Retinal pigment epithelial cell (primary cell): ENCODE results near the gene OR2S2.

Source experiments
- DNase-seq: peaks from one replicate; pipeline ENCODE4 v3.0.0-alpha.2; 2010; ENCODE audit warnings: low read depth
- H3K4me3 ChIP-seq: 2 replicates; pipeline ENCODE4 v1.5.1; 2011; ENCODE audit warnings: mild to moderate bottlenecking, low read length, control low read depth, moderate library complexity
- CTCF ChIP-seq: conservative IDR thresholded peaks from 2 replicates; pipeline ENCODE4 v1.5.1; 2011; ENCODE audit warnings: low read depth, low read length, control low read depth, inconsistent platforms

OR2S2 gene

DNA sequence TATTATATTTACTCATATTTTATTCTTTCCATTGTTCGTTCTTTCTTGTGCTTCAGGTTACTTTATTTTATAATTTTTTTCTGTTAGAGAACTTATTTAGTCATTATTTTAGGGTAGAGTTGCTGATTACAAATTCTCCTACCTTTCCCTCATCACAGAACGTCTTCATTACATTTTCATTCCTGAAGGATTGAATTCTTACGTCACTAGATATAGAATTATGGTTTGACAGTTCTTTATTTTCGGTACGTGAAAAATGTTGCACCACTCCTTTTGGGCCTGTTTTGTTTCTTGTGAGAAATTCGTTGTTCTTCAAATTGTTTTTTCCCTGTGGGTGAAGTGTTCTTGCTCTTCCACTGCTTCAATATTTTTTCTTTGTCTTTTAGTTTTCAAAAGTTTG, 20.8 kb upstream of the OR2S2 start:
- DNase-seq = no peak
- no peak overlapping the region for H3K4me3 ChIP-seq
- no peak for TF ChIP-seq CTCF

DNA sequence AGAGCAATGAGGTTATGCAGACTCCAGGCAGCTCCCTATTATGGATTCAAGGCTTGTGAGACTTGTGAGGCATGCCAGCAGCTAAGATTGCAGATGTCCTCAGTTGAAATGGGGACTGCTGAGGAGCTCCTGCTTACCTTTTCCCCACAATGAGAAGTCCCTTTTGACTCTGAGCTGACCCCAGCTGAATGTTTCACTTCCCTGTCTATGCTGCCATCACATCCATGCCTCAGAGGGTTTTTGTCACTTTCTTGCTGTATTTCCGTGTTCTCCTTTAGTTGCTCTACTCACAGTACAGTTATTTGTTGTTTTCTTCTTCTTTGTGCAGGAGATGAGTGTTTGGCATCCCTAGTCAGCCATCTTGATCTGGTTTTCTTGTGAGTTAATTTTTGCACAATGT, 18.8 kb upstream of the OR2S2 start:
- no peak for DNase-seq
- TF ChIP-seq CTCF = no peak
- H3K4me3 ChIP-seq = no peak overlapping the region

- no peak for DNase-seq
- H3K4me3 ChIP-seq = no peak overlapping the region
- TF ChIP-seq CTCF = no peak
Measured at GRCh38 chr9:35974800-35975199, 16.8 kb upstream of the OR2S2 start.

DNA sequence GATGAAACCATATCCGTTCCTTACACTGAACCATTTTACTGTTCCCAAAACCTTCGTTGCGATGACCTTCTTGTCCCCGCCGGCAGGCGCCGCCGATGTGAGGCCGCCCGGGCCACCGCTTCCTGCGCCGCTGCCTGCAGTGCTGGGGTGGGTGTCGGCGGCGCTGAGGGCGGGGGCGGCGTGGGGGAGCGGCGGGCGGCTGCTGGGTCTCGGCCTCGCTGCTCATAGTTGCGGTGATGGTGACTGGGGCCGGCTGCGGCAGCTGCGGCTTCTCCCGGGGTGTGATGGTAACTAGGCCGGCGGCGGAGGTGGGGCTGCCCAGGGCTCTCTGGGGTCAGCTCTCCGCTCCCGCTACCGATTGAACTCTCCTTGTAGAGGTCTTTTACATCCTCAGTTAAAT, 14.1 kb upstream of the OR2S2 start:
- no peak overlapping the region for H3K4me3 ChIP-seq
- DNase-seq = no peak
- no peak for TF ChIP-seq CTCF

GRCh38 chr9:35967042-35967441, 9.1 kb upstream of the OR2S2 start:
- no peak for TF ChIP-seq CTCF
- DNase-seq = no peak
- no peak overlapping the region for H3K4me3 ChIP-seq

GRCh38 chr9:35966433-35966832, 8.5 kb upstream of the OR2S2 start:
- no peak overlapping the region for H3K4me3 ChIP-seq
- no peak for TF ChIP-seq CTCF
- DNase-seq = no peak

- DNase-seq = no peak
- no peak for TF ChIP-seq CTCF
Measured at GRCh38 chr9:35965011-35965410, 7.1 kb upstream of the OR2S2 start.

More at GRCh38 chr9:35965011-35965410, 7.1 kb upstream of the OR2S2 start:
- H3K4me3 ChIP-seq = no peak overlapping the region
